MV-4-11 (cell line): ENCODE results near the gene ZEB2.

Source experiments
- DNase-seq: peaks from one replicate; lab custom pipeline; 2025; lab: John Stamatoyannopoulos, UW

ZEB2 gene

DNA sequence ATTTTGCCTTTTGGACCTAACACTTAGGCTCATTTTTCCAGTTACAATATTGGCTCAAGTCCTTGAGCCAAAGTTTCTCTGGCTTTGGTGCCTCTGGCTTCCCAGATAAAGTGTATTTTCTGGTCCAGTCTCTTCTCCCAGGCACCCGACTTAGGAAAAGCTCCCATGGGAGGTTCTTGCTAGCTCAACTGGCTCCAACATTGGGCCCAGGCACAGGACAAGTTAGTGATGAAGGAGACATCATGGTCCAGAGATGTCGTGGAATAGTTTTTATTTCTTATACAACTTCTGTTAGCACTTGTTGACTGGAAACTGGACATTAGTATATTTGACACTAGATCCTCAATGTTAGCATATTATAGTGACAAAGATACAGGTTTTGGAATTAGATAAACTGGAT lies 8.2 kb upstream of the ZEB2 start:
- DNase-seq = no peak

DNA sequence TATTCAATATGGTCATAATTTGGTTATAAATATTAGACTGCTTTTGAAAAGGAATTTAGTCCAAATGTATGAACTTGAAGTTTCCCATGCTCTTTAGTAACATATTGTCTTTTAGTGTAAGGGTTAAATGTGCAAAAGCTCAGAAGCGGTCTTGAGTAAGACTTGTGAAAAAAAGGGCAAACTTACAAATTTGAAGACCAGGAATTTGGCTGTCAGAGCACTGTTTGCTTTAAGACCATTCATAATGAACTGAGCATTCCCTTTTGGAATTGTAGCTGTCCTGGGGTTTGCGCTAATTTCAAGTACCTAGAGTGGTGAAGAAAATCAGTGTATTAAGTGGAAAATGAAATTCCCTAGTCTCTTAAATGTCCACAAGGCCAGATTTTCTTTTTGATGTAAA lies 6.9 kb upstream of the ZEB2 start:
- DNase-seq = no peak

DNA sequence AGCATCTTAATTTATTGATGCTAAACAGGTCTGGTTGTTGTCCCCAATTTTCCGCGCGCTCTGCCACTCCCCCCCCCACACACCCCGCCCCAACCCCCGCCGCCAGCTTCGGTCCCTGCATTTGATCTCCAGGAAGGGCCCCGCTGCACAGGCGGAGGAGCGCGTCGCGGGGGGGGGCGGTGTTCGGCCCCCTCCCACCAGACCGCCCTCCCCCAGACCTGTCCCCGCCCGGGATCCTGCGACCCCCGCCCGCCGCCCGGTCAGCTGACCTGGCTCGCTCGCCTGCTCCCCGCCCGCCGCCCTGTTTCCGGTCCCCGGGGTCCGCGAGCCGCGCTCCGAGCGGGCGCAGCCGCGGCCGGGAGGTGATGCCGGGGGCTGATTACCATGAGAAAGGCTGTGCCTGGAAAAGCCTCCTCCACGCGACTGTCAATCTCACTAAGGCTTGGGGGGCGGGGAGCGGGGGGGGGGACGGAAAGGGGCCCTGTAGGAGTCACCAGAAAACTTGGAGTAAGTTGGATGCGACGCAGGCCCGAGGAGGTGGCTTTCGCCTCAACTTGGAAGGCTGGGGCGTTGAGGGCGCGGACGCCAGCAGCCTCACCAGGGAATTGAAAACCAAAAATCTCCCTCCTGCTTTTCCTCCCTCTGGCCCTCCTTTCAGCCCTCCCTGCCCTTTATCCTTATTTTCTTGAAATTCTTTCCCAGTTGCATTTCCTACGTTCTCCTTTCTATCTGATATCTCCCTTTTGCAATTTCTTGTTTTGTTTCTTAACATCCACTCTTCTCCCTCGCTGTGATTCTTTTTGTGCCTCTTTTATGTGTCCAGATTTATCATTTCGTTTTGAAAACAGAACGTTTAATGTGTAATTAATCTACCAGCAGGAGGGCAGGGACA lies 4.4 kb upstream of the ZEB2 start:
- no peak for DNase-seq

DNA sequence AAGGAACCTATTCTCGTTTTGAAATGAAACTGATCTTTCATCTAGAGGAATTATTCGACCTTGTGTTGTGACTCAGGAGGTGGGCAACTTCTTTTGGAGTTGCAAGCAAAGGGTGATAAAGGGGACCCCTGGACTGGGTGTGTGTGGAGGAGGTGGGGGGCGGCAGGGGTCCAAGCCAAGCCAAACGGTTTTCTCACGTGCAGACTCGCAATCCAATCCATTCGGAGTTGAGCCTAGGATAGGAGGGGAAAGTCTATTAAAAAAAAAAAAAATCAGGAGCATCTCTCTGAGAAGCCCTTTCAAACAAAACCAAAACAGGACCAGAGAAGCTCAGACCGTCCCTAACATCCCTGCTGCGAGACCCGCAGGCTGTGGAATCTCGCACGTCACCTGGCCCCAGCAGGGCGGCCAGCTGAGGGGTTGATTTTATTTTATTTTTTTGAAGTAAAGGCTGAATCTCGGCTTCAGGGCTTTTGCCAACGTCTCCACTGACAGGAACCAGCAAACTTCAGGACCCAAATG lies 3.7 kb upstream of the ZEB2 start:
- no peak for DNase-seq

DNA sequence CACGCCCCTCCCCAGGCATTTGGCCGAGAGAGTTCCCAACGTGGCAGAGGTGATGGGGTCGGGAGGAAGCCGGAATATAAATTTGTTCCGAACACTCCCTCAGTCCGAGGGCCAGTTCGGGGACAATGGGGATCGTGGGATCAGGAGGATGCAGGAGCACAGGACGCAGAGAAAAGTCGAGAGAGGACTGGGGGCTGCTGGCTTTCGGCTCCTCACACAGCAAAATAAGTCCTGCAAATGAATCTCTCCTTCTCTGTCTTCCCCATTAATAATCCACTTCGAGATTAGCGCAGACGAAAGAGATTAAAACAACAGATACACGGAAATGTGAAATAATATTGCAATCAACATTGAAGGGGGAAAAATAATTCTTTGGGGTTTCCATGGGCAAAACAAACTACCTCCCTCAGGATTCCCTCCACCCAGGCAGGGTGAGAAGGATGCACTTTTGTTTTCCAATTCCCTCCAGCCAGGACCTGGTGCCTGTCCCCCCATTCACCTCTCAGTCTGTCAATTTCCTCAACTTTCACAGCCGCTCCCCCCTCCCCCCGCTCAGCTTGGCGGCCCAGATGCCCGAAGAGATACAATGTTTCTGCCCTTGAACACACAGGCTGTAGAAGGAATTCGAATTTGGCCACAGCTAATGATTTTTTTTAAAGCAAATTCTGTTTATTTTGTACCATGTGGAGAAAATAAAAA lies 3.1 kb upstream of the ZEB2 start:
- no peak for DNase-seq

DNA sequence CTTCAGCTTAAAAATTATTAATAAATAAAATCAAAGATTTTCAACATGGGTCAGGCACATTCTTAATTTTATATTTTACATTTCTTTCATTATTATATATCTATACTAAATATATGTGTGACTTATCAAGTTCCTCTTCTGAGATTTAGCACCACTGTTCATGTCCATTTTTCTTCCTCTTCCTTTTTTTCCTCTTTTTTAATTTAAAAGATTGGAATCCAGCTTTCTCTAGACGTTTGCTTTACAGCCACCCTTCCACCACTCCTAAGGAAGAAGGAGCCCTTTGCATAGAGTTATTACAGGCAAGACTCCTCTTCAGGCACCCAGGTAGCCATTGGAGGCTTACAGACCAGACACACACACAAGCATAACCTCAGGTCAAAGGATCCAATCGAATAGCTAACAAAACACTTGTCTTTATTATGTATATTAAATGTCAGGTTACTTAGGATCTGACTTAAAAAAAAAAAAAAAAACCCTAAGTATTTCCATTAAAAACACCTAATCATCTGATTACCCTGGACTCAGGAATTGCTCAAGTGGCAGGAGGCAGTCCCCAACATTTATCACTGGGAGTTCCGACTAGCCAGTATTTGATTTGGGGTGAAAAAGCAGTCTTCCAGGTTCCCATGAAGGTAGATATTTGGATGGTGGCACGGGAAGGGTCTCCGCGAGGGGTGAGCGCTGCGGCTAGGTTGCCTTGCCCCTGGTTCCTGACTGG lies 2.4 kb upstream of the ZEB2 start:
- DNase-seq = no peak

DNA sequence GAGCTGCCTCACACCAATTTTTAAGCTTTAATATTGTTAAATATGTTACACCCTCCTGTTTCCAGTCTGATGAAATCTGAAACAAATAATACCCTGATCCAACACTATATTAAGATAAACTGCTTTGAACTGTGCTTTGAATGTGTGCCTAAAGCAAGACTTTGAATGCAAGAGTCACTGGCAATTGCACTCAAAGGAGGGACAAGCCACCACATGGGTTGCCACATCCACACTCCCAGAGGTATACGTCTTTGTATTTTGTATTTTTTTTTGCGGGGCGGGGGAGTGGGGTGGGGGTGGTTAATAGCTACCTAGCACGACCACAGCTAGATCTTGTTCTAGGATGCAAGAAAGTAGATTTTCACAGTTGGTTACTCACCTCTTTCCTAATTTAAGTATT lies 1.8 kb upstream of the ZEB2 start:
- DNase-seq = no peak

DNA sequence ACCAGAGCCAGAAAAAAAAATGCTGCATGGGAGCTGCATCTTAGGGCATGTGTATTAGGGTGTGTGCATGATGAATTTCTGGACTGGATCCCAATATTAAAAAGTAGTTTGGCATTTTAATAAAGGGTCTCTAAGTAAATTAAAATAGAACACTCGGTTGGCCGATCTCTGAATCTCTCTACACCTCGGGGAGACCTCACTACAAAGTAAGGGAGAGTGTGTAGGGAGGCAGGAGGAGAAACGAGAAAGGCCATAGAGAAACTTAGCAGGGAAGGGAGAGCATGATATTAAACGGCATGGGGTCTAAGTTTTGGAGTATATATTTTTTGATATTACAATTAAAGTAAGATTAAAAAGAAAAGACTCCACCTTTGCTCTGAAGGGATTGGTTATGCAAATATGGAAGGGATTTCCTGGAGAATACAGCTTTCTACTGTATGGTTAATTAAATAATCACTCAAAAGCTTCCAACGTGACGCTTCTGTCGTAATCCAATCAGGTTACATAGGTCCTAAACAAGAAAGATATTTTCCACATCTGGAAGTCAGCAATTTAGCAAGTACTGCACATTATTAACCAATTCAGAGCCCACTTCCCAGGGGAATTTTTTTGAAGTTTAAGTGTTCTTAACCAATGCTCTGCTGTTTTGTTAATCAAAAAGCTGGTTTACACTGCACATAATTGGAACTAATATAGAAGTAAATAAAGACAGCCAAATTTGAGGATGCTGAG lies 1.0 kb upstream of the ZEB2 start:
- DNase-seq = peak; percentile 84

DNA sequence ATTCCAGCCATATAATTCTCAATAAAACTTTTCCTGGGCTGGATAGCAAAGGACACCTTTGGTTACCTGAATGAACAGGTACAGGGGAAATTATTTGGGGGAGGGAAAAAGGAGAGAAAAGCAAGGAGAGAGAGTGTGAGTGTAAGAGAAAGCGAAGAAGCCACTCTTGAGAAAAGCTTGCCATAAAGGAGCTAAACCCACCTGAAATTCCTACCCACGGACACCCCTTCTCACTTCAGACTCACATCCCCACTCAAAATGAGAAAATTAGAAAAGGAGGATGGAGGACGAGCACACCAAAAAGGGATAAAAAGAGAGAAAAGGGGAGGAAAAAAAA lies 354 bp downstream of the ZEB2 start:
- no peak for DNase-seq

DNA sequence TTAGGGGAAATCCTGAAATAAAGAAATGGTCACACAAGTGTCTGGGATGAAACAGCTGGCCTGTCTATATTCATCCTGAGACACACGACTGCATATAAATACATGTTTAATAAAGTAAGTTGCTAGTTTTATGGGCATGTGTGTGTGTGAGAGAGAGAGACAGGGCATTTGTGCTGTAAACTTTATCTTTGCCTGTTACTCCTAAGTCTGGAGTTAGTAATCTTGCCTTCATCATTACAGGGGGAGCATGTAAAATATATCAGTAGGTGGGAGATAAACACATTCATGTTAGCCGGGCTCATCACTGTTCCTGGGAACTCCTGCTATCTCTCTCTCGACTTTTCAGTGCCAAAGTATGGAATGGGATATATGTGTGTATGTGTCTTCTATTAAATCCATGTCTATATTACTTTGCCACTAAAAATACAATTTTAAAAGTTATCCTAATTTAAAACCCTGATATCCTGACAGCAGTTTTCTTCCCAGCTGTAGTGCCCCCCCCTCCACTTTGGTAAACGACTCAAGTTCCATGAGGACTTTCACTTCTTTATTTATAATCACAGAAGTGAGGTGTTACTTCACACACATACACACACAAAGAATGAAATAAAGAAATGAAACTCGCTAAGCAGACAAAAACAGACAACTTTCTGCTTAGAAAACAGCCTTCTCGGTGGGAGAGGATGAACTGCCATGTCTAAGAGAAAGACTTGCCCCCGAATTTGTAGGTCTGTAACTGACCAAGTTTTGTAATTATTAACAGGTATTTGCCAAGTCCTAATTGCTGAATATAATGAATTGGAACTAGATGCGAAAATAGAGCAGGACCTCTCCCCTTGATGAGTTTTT lies 947 bp downstream of the ZEB2 start:
- DNase-seq = peak; percentile 83

DNA sequence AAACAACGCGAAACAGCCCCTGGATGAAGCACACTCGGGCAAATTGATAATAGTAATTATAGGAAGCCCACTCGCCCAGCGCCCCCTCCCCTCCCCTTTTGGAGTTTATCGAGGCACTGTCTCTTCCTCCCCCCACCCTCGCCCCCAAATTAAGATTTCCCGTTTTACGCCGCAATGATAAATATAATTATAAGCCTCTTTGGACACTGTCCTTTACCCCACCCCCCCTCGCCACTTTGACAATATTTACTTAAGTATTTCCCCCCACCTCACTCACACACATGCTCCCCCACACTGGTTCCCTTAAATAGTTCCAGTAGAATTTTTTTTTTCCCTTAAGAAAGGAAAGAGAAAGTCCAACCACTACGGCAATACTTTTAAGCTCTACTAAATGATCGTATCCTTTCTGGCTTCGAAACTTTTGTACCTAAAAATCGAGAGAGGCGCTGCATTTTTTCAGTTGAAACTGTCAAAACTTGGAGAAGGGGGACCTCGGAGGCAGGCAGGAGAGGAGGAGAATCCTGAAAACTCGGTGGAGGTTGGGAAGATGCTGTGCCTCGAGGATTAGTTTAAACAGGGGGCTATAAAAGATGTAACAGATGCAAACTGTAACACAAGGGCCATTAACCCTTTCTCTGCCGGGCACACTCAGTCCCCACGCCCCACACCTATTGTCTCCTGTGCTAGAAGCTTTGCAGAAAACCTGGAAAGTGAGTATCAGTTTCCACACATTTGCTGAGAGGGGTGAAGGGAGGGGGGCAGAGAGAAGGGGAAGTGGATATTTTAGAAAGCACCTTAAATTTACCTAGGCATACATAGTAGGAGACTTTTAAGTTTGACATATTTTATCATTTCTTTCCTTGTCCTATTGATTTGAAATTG lies 1.8 kb downstream of the ZEB2 start:
- no peak for DNase-seq

DNA sequence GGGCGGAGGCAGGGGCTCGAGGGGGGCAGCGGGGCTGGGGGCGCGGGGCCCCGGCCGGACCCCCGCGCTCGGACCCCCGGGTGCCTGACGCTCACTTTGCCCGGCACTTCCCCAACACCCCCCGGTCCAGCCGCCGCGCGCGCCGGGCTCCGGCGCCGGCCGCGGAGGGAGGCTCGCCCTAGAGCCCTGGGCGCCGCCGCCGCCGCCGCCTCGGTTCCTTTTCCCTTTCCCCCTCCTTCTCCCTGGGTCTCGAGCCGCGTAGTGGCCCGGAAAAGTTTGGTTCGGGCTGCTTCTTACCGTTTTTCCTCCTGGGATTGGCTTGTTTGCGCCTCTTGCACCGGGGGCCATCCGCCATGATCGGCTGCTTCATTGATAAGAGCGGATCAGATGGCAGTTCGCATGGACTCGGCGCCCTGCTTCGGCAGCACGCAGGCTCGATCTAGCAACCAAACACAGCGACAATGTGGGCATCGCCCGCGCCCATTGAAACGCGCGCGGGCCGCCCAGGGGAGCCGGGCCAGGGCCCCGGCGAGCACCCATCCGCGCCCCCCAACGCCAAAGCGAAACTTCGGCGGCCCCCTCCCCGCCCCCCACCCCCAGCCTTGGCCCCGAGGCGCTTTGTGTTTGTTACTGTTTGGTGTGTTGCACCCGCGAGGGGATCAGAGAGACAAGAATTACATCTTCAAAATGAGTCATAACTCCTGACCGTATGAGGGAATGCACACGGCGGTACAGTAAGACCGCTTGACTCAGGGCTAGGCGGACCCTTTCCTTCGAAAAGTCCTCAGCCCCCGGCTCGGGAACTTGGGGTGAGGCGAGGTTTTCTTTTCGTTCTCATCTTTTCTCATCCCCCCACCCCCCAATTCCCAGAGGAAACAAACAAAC lies 2.7 kb downstream of the ZEB2 start:
- peak; percentile 67 for DNase-seq

DNA sequence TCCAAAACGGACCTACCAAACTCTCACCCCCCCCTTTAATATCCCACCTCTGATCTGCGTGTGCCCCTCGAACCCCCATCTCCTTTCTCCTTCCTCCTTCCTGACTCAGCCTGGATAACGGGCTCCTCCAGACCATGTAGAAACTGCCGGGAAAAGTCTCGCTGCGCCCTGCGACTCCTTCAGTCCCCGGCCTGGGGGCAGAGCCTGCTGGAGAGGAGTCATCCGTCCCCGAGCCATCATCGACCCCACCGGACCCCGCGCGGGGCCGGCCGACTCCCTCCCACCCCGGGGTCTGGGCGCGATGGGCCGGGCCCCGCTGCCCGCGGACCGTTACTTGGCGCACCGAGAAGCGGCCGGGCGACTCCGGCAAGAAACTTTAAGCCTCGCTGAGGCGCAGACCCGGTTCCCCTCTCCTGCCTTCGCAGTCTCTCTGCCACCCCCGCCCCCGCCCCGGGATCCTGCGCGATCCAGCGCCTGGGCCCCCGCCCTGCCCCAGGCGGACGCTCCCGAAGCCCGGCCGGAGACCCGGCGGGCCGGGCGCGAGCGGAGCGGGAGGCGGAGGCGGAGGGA lies 3.4 kb downstream of the ZEB2 start:
- DNase-seq = no peak

DNA sequence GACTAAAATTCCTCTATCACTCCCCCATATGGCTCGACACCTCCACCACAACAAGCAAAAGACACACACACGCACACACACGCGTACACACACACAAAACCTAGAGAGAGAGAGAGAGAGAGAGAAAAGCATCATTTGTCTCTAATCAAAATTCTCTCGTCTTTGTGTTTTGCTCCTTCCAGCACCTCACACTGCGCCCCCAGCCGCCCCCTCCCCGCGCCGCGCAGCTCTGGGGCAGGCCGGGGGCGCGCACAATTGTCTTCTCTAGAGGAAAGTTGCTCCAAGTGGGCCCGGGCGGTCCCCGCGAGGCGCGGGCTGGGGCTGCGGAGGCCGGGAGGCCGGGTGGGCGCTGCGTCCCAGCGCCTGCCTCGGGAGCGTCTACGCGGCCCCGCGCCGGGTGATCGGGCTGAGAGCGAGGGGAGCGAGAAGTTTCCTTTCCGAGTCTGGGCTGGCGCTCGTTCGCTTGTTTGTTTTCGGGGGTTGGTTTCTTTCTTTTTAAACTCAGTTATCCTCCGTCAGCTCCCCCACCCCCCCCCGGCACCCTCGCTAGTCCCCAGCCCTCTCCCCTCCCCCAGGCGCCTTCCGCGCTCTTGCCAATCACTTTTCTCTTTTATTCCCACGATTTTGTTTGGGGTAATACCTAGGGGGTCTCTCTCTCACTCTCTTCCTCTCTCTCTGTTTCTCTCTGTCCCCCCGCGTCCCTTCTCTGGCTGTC lies 4.1 kb downstream of the ZEB2 start:
- DNase-seq = peak; percentile 52

DNA sequence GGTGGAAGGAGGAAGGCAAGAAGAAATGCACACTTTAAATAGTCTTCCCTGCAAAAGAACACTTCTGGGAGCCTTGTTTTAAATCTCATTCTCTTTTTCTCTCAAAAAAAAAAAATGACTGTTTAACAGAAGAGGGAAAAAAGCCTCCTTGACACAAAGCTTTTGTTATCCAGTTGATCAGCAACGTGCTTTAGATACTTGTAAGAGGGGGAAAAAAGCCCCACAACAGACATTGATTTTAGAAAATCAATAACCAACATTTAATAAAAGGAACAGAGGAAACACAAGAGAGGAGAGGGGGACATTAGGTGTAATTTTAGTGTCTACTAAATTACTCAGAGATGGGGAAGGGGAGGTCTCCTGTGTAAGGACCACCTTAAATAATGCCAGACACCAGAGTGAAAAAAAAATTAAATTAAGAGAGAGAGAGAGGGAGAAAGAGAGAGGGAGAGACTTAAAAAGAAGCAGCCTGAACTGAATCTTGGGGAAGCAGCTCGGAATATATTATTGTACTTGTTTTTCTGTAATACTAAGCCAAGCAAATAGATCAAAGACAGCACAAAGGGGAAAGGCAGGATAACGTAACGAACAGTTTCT lies 4.7 kb downstream of the ZEB2 start:
- no peak for DNase-seq

DNA sequence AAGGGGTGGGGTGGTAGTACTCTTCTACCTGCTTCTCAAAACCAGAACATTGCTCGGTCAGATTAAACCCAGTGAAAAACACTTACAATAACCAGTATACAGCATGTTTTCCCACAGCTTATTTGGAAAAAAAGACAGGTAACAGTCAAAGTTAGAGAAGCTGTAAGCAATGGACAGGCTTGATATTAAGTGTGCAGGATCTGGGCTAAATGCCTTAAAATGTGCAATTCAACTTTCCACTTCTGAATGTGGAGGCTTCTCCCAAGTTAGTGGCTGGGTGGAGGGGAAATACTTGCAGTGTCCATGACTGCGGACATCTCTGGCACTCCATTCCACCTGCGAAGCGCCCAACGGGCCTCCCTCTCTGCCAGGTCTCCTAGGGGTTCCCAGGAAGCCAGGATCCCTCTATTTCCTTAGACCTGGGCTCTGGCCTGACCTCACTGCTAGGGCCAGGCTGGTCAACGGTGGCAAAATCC lies 5.3 kb downstream of the ZEB2 start:
- DNase-seq = no peak

DNA sequence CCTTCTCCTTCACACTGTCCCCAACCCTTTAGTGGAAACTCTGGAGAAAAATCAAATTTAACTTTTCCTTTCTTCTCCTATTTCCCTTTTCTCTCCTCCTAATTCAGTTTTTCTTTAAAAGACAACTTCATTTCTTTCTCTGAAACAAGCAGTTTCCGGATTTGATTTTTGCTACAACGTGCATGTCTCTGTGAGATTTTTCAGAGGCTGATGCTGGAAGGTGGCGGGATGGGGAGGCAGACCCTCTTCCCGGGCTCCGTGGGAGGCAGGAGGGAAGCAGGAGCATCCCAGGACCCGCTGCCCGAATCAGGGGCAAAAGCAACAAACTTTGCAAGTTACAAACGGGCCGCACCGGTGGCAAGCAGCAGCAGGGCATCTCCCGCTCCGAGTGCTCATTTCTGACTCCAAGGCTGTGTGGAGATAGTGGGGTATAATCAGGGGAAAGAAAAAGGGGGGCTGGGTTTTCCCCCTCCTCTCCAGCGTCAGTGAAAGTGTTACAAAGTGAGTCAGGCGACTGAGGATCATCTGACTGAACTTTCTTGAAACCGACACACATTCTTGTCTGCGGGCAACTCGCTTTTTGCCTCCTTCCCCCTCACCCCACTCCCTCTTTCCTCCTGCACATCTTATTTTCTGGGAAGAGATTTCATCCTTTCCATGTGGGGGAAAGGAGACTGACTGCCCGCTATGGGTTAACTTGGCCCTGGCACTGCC lies 6.4 kb downstream of the ZEB2 start:
- DNase-seq = peak; percentile 62
